CD4-positive, alpha-beta T cell treated with Interferon gamma for 1 hour (primary cell): ENCODE data around the gene RAP1GDS1.
A peak's percentile ranks its signal among the peaks of the same experiment; 100 is the strongest.
"Not testable (repeated sequence)": the region's sequence is repeated elsewhere in the genome, so short reads cannot be mapped to it uniquely, and the experiment has no call there.

Source experiments
- DNase-seq: peaks from one replicate; pipeline ENCODE4 v3.0.0-alpha.2; 2020

Gene RAP1GDS1

GRCh38 chr4:98446499-98447375 is 185.6 kb downstream of the RAP1GDS1 start:
- peak; percentile 58 for DNase-seq

DNA sequence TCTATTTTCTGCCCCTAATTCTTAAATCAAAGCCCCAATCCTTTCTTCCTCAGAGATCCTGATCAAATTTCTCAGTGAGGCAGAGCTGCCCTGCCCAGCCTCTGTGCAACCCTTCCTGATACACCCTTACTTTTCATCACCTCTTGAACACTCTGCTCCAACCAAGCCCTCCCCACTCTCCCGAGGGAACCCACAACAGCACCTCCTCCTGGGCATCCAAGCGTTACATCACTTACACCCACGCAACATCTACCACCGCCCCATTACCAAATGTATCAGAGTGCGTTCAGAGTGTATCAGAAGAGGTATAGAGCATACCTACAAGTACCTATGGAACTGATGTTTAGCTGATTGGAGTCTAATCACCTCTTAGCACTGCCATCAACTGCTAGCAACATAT is 186.5 kb downstream of the RAP1GDS1 start:
- peak; percentile 20 for DNase-seq

DNA sequence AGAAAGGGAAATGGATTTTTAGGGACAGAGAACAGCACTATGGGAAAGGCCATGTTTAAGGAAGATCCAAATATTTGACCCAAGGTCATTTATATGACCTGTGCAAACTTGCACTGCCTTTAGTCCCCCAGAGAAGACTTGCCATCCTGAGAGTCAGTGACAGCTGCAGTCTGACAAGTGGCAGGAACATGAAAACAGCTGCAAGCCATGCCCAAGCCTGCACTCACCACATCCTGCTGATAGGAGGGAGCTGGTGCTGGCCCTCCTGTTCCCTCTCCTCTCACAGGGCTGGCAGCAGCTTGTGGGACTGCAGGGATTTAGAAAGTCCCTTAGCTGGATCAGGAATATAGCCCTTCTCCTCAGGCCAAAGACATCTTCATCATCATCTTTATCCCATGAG is 187.7 kb downstream of the RAP1GDS1 start:
- peak; percentile 18 for DNase-seq

DNA sequence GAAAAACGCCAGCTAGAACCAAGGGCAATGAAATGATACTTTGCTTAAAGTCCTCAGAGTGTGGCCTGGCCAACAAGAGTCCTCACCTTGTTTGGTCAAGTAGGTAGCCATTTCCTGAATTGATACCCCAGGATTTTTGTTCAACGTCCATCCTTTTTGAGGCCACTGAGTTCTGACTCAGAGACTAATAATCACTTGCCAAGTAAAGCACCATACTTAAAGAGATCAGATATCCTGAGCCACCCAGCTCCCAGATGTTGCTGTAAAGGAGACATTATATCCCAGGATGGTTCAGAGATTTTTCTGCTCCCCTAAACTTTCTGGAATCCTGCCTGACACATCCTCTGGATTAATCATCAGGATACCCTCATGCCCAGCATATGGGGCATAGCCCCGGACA is 190.9 kb downstream of the RAP1GDS1 start:
- DNase-seq, result no peak

DNA sequence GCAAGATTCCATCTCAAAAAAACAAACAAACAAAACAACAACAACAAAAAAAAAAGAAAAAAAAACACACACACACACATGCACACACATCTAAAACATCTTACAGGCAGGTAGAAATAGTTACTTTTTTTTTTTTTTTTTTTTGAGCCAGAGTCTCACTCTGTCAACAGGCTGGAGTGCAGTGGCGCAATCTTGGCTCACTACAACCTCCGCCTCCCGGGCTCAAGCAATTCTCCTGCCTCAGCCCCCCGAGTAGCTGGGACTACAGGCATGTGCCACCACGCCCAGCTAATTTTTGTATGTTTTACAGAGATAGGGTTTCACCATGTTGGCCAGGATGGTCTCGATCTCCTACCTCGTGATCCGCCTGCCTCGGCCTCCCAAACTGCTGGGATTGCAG is 196.2 kb downstream of the RAP1GDS1 start:
- DNase-seq, result not testable (repeated sequence)

GRCh38 chr4:98461121-98461865 is 200.1 kb downstream of the RAP1GDS1 start:
- not testable (repeated sequence) for DNase-seq

DNA sequence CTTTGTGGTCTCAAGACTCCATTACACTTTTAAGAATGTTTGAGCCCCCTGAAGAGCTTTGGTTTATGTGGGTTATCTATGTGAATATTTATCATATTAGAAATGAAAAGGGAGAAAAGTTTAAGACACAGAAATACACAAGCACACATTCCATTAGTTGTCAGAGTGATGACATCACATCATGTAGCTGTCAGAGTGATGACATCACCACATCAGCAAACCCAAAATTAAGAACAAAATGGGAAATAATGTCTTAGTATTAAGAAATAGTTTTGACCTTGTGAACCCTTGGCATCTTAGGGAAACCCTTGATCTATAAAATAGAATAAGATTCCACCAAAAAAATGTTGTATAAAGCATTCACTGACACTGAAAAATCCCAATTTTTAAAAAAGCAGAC is 201.3 kb downstream of the RAP1GDS1 start:
- no peak for DNase-seq

DNA sequence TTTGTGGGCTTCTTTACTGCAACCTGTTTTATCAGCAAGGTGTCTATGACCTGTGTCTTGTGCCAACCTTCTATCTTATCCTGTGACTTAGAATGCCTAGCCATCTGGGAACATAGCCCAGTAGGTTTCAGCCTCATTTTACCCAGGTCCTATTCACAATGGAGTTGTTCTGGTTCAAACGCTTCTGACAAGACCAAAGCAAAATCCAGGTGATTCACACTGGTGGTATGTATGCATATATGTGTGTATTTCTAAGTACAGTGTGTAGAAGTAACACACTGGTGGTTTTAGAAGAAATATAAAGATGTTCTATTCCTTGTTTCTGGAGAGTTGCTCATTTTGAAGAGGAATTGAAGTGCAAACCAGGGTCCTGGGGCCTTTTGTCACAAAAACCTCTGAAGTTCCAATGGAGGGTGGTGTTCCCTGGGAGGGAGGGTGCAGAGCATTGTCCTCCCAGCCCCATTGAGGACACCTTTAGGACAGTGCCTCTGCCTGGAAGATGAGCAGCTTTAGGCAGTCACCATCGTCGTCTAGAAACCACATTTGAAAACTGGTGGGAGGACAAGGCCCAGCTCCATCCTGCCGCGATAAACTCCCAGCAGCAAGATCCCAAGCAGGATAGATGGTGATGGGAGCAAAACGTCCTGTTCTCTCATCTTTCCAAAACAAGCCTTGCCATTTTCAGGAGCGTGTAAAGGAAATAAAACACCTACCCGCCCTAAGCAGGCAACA is 205.8 kb downstream of the RAP1GDS1 start:
- DNase-seq, result no peak

DNA sequence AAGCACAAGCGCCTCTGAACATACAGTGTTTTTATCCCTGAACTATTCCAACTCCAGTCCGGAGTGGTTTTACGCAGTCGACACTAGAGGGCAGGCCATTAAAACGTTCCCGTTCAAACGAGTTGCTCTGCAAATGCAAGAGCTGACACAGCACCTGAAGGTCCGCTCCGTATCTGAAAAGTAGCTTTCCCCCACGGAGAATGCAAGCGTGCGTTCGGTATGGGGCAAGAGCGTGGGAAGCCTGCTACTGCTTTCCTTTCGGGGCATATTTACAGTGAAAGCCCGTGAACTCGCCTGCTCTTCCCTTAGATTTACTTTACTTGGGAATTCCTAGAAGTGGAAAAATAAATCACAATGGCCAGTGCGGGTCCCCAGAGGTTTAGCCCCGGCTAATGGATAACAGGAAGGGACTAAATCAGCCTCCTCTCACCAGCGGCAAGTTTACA is 206.5 kb downstream of the RAP1GDS1 start:
- DNase-seq, result peak; percentile 66

GRCh38 chr4:98468709-98469108 is 207.5 kb downstream of the RAP1GDS1 start:
- DNase-seq, result no peak

DNA sequence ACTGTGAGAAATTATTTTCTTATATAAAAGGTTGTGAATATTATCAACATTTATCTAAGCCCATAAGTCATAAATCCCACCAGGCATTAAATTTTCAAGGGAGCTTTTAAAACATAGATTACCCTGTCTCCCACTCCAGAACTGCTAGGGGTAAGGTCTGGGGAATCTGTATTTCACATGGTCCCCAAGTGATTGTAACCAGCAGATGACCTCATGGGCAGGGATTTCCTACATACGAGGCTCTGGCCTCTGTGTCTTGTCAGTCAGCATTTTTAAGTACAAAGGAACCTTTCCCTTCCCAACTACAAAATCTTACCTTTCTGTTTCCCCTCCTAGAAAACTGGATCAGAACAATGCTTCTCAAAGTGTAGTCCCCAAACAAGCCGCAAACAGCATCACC is 208.6 kb downstream of the RAP1GDS1 start:
- DNase-seq, result no peak

GRCh38 chr4:98470366-98470765 is 209.2 kb downstream of the RAP1GDS1 start:
- DNase-seq, result no peak

GRCh38 chr4:98470831-98471230 is 209.6 kb downstream of the RAP1GDS1 start:
- DNase-seq, result no peak

DNA sequence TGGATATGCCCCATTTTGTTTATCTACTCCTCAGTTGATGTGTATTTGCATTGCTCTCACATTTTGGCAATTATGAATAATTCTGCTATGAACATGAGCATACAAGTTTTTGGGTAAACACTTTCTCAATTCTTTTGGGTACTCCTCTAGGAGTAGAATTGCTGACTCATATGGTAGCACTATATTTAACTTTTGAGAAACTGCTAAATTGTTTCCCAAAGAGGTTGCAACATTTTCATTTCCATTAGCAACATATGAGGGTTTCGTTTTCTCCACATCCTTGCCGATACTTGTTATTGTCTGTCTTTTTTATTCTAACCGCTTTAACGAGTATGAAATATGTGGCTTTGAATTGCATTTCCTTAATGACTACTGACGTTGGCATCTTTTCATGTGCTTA is 211.9 kb downstream of the RAP1GDS1 start:
- DNase-seq, result no peak

- DNase-seq, result no peak
Measured at GRCh38 chr4:98474408-98474844, 213.2 kb downstream of the RAP1GDS1 start.

DNA sequence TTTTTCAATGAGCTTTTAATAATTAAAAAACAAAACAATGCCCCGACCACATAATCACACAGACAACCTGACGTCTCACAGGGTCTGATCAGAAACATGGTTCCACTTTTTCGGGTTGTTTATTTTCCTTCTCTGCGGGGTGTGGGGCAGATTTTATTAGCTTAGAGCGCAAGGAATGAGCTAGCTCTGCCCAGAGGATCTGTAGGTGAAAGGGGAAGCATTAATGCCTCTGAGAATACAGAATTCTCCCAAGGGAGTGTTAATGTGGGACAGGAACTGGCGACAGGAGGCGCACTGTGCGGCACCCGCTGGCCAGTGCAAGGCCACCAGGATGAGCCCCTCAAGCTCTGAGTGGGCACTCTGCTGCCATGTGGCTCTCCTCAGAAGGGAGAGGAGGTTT is 215.7 kb downstream of the RAP1GDS1 start:
- no peak for DNase-seq

- not testable (repeated sequence) for DNase-seq
Measured at GRCh38 chr4:98479590-98479989, 218.4 kb downstream of the RAP1GDS1 start.

DNA sequence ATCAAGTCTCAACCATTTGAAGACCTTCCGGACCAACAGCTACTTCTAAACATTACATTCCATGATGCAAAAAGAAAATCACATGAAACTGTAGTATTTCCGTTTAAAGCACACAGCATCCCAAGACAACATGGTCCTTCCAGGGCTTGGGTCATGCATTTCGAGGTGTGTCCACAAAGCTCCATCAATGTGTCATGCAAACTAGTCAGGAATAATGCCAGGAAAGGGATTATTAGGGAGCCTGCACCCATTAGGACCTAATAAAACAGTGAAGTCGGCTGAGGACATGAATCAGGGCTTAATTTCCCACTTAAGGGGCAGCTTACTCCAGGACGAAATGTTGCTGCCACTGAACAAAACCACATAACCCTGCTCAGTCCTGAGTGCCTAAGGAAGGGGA is 219.4 kb downstream of the RAP1GDS1 start:
- DNase-seq, result no peak

GRCh38 chr4:98481167-98481566 is 220.0 kb downstream of the RAP1GDS1 start:
- DNase-seq, result no peak

DNA sequence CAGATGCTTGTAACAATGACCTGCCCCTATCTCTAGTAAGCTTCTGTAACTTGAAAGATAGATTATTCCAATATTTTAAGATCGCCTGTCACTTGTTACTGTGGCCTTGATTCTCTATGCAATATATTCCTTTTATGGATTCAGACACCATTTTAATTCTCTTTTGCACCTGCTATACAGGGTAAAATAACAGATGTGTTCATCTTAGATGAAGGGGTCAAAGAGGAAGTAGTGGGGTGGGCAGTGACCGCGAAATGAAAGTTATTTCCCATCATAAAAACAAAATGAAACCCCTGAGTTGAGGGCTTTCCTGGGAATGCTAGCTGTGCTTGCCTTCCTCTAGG is 221.3 kb downstream of the RAP1GDS1 start:
- no peak for DNase-seq

GRCh38 chr4:98482847-98483806 is 221.9 kb downstream of the RAP1GDS1 start:
- DNase-seq, result no peak

DNA sequence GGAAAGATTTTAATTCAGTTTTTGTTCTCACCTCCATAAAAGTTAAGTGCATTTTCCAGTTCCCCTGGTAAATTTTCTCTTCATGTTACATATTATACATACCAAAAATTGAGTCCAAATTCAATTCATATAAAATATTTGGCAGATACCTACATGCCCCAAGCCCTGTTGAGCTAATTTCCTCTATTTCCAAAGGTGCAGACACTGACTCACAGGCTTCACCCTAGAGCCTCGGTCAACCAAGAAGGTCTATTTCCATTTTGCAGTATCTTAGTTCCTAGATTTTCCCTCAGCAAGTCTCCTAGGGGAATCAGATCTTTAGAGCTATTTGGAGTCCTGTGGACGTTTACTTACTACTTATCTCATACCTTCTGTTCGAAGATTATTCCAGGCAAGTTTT is 222.8 kb downstream of the RAP1GDS1 start:
- no peak for DNase-seq
